ENCODE measurements around the gene CDH22. TPM values are rescaled to one million over a fixed set of nuclear protein-coding genes. Genes with fewer than 3 reads are reported as not detected.

The CDH22 gene
- polyA plus RNA-seq, 1 donor from 2014 or later: 2.1 TPM

DNA sequence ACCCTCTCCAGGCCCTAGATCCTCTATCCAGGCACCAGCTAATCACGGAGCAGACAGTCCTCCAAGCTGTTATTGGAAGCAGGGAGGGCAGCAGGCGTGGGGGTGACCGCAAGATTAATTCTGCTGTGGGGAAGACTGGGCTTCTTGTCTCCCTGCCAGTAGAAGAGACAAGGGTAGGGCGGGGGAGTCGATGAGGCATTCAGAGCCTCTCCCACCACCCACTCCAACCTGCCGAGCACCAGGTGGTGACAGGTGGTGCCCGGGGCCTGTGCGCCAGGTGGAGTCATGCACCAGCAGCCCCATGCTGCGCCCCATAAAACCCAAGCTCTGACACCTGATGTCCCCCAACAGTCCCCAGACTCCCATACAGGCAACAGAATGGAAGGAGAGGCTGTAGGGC is 89.6 kb downstream of the CDH22 start:
- H3K79me2 ChIP-seq (replicated peaks; ENCODE audit: insufficient read depth, low read length): no peaks in the 10 kb centered on the region
- H3K27ac ChIP-seq (ENCODE audit: low read length): no peak overlapping the region
- H3K4me2 ChIP-seq (ENCODE audit: low read length): no peak overlapping the region
- H3K36me3 ChIP-seq (ENCODE audit: insufficient read depth, low read length): no peaks in the 10 kb centered on the region
- no peaks in the 10 kb centered on the region for H3F3A ChIP-seq (ENCODE audit: insufficient read depth, low read length, poor library complexity, severe bottlenecking)
- no peaks in the 10 kb centered on the region for H3K27me3 ChIP-seq (ENCODE audit: insufficient read depth, low read depth, low read length)
- H3K9me2 ChIP-seq (ENCODE audit: insufficient read depth, low read length): no peaks in the 10 kb centered on the region
- H3K9ac ChIP-seq (ENCODE audit: low read length): no peak overlapping the region
- TF ChIP-seq, protein P1, sequence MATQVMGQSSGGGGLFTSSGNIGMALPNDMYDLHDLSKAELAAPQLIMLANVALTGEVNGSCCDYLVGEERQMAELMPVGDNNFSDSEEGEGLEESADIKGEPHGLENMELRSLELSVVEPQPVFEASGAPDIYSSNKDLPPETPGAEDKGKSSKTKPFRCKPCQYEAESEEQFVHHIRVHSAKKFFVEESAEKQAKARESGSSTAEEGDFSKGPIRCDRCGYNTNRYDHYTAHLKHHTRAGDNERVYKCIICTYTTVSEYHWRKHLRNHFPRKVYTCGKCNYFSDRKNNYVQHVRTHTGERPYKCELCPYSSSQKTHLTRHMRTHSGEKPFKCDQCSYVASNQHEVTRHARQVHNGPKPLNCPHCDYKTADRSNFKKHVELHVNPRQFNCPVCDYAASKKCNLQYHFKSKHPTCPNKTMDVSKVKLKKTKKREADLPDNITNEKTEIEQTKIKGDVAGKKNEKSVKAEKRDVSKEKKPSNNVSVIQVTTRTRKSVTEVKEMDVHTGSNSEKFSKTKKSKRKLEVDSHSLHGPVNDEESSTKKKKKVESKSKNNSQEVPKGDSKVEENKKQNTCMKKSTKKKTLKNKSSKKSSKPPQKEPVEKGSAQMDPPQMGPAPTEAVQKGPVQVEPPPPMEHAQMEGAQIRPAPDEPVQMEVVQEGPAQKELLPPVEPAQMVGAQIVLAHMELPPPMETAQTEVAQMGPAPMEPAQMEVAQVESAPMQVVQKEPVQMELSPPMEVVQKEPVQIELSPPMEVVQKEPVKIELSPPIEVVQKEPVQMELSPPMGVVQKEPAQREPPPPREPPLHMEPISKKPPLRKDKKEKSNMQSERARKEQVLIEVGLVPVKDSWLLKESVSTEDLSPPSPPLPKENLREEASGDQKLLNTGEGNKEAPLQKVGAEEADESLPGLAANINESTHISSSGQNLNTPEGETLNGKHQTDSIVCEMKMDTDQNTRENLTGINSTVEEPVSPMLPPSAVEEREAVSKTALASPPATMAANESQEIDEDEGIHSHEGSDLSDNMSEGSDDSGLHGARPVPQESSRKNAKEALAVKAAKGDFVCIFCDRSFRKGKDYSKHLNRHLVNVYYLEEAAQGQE (IDR thresholded peaks at IDR 0.05; ENCODE audit: borderline replicate concordance): no peak
- TF ChIP-seq EP300 (conservative IDR thresholded peaks at IDR 0.05; ENCODE audit: poor library complexity, severe bottlenecking) (no peak), RAD21 (conservative IDR thresholded peaks at IDR 0.05) (no peak), TAF1 (IDR thresholded peaks at IDR 0.05; ENCODE audit: low read depth) (no peak), EZH2 (IDR thresholded peaks at IDR 0.05; ENCODE audit: borderline replicate concordance, insufficient read depth, low read length, poor library complexity, severe bottlenecking) (no peak), POLR2AphosphoS5 (IDR thresholded peaks at IDR 0.05) (no peak)
- TF ChIP-seq, protein P2, sequence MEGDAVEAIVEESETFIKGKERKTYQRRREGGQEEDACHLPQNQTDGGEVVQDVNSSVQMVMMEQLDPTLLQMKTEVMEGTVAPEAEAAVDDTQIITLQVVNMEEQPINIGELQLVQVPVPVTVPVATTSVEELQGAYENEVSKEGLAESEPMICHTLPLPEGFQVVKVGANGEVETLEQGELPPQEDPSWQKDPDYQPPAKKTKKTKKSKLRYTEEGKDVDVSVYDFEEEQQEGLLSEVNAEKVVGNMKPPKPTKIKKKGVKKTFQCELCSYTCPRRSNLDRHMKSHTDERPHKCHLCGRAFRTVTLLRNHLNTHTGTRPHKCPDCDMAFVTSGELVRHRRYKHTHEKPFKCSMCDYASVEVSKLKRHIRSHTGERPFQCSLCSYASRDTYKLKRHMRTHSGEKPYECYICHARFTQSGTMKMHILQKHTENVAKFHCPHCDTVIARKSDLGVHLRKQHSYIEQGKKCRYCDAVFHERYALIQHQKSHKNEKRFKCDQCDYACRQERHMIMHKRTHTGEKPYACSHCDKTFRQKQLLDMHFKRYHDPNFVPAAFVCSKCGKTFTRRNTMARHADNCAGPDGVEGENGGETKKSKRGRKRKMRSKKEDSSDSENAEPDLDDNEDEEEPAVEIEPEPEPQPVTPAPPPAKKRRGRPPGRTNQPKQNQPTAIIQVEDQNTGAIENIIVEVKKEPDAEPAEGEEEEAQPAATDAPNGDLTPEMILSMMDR (IDR thresholded peaks at IDR 0.05; ENCODE audit: poor library complexity, severe bottlenecking): no peak
- H2AFZ ChIP-seq (ENCODE audit: low read depth, low read length): no peak overlapping the region
- no peak overlapping the region for H3K4me3 ChIP-seq (ENCODE audit: low read length)
- H4K20me1 ChIP-seq (ENCODE audit: insufficient read depth): no peaks in the 10 kb centered on the region
- H3K9me3 ChIP-seq (ENCODE audit: low read length): no peaks in the 10 kb centered on the region

DNA sequence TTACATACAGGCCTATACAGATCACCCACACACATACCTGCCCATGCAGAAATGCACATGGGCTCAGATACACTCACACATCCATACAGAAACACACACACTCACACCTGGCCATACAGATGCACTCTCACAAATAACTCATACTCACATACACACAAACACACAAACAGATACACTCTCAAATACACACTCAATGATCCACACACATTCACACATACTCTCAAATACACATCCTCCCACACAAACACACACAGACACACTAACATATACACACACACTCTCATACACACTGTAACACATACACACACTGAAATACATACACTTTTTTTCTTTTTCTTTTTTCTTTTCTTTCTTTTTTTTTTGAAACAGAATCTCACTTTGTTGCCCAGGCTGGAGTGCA is 90.7 kb downstream of the CDH22 start:
- H3K9me3 ChIP-seq (ENCODE audit: low read length): no peaks in the 10 kb centered on the region
- TF ChIP-seq TAF1 (IDR thresholded peaks at IDR 0.05; ENCODE audit: low read depth) (no peak), MXI1 (conservative IDR thresholded peaks at IDR 0.05; ENCODE audit: poor library complexity, severe bottlenecking) (no peak), RAD21 (conservative IDR thresholded peaks at IDR 0.05) (no peak), POLR2AphosphoS5 (IDR thresholded peaks at IDR 0.05) (no peak), SMC3 (conservative IDR thresholded peaks at IDR 0.05; ENCODE audit: poor library complexity) (no peak), EP300 (conservative IDR thresholded peaks at IDR 0.05; ENCODE audit: poor library complexity, severe bottlenecking) (no peak), EZH2 (IDR thresholded peaks at IDR 0.05; ENCODE audit: borderline replicate concordance, insufficient read depth, low read length, poor library complexity, severe bottlenecking) (no peak)
- TF ChIP-seq, protein P2 (IDR thresholded peaks at IDR 0.05; ENCODE audit: poor library complexity, severe bottlenecking): no peak
- TF ChIP-seq, protein P1 (IDR thresholded peaks at IDR 0.05; ENCODE audit: borderline replicate concordance): no peak
- H3K9ac ChIP-seq (ENCODE audit: low read length): no peak overlapping the region
- H3K27me3 ChIP-seq (ENCODE audit: insufficient read depth, low read depth, low read length): no peaks in the 10 kb centered on the region
- H3K4me3 ChIP-seq (ENCODE audit: low read length): no peak overlapping the region
- H4K20me1 ChIP-seq (ENCODE audit: insufficient read depth): no peaks in the 10 kb centered on the region
- no peaks in the 10 kb centered on the region for H3F3A ChIP-seq (ENCODE audit: insufficient read depth, low read length, poor library complexity, severe bottlenecking)
- H3K9me2 ChIP-seq (ENCODE audit: insufficient read depth, low read length): no peaks in the 10 kb centered on the region
- H3K79me2 ChIP-seq (replicated peaks; ENCODE audit: insufficient read depth, low read length): no peaks in the 10 kb centered on the region
- no peaks in the 10 kb centered on the region for H3K36me3 ChIP-seq (ENCODE audit: insufficient read depth, low read length)
- H3K27ac ChIP-seq (ENCODE audit: low read length): no peak overlapping the region
- no peak overlapping the region for H3K4me2 ChIP-seq (ENCODE audit: low read length)
- no peak overlapping the region for H2AFZ ChIP-seq (ENCODE audit: low read depth, low read length)

Data from neural cell (in vitro differentiated cells).